SH-SY5Y (cell line): ENCODE results near the gene SRP9.

ENCODE experiments used
- GATA2 ChIP-seq: IDR thresholded peaks from 2 replicates; pipeline ENCODE4 v1.6.1; 2011; ENCODE audit warnings: mild to moderate bottlenecking, low read depth, low read length
- GATA3 ChIP-seq: IDR thresholded peaks from 2 replicates; pipeline ENCODE4 v1.6.1; 2011; ENCODE audit warnings: low read depth, mild to moderate bottlenecking, low read length, moderate library complexity

DNA sequence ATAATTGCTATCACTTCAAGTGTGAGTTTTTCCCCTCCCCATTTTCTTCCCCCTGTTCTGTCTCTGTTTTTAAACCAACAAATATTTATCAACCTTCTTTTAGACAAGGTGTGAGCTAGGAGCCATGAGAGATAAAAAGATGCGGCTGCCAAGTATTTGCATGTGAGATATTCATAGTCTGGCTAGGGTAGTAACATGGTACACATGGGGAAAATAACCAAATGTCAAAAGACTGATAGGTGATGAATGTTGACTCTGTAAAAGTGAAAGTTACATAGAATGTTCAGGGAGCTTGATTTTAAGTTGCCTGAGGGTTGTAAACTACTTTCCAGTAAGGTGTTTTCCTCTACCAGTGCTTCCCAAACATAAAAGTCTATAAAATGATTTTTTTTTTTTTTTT lies 25.4 kb upstream of the SRP9 start:
- TF ChIP-seq GATA2 (no peak), GATA3 (no peak)
